H1 (cell line): ENCODE data around the gene MICALL1.

Experiments used
- CHD2 ChIP-seq: IDR thresholded peaks from 2 replicates; pipeline ENCODE4 v1.6.1; 2012; ENCODE audit warnings: low read length, improper control_type of control experiment
- EP300 ChIP-seq, 2 experiments: IDR thresholded peaks; 1 replicate in 1 of 2; 2 replicates in 1 of 2; pipeline ENCODE4 v1.6.1; 2011 to 2012; ENCODE audit warnings: low read depth in 2 of 2, low read length in 2 of 2, mild to moderate bottlenecking in 2 of 2, borderline replicate concordance in 1 of 2, inconsistent platforms in 1 of 2, moderate library complexity in 1 of 2
- EZH2 ChIP-seq: fragments of 200-600 bp; sonication (generic); IDR thresholded peaks from 2 replicates; pipeline ENCODE4 v1.7.1; 2012; ENCODE audit warnings: low read depth, mild to moderate bottlenecking, moderate library complexity, low read length, inconsistent platforms; ENCODE audit not compliant: severe bottlenecking
- GTF2F1 ChIP-seq: IDR thresholded peaks from 2 replicates; pipeline ENCODE4 v1.6.1; 2012; ENCODE audit warnings: low read depth, low read length, improper control_type of control experiment, borderline replicate concordance
- NRF1 ChIP-seq: IDR thresholded peaks from 2 replicates; pipeline ENCODE4 v1.6.1; 2011; ENCODE audit warnings: mild to moderate bottlenecking, low read depth, low read length, improper control_type of control experiment
- POLR2A ChIP-seq, 2 experiments: IDR thresholded peaks; 1 replicate in 1 of 2; 2 replicates in 1 of 2; pipeline ENCODE4 v1.6.1; 2011; ENCODE audit warnings: low read depth in 2 of 2, low read length in 2 of 2, mild to moderate bottlenecking in 2 of 2; ENCODE audit errors: control extremely low read depth in 1 of 2
- POLR2AphosphoS5 ChIP-seq: IDR thresholded peaks from 2 replicates; pipeline ENCODE4 v1.6.1; 2011; ENCODE audit warnings: low read depth, low read length
- RAD21 ChIP-seq, 2 experiments: IDR thresholded peaks in 1 of 2; conservative IDR thresholded peaks in 1 of 2; 2 replicates each; pipeline ENCODE4 v1.6.1; 2011; ENCODE audit warnings: low read depth in 2 of 2, low read length in 2 of 2, improper control_type of control experiment in 1 of 2, inconsistent platforms in 1 of 2, mild to moderate bottlenecking in 1 of 2, moderate library complexity in 1 of 2
- SAP30 ChIP-seq: fragments of 300-600 bp; sonication (generic); IDR thresholded peaks from 2 replicates; pipeline ENCODE4 v1.7.1; 2012; ENCODE audit warnings: low read length, moderate library complexity, mild to moderate bottlenecking, inconsistent platforms; ENCODE audit not compliant: insufficient read depth, insufficient replicate concordance
- SP1 ChIP-seq: IDR thresholded peaks from 2 replicates; pipeline ENCODE4 v1.6.1; 2011; ENCODE audit warnings: low read depth, low read length
- USF2 ChIP-seq: IDR thresholded peaks from 2 replicates; pipeline ENCODE4 v1.6.1; 2011; ENCODE audit warnings: low read length, improper control_type of control experiment

- TF ChIP-seq EP300 (IDR thresholded peaks at IDR 0.05; ENCODE audit: borderline replicate concordance in 1 of 2, low read depth in 2 of 2, low read length in 2 of 2) (no peak), USF2 (no peak), SAP30 (no peak), NRF1 (no peak), RAD21 (IDR thresholded peaks at IDR 0.05 in 1 of 2, conservative IDR thresholded peaks at IDR 0.05 in 1 of 2; ENCODE audit: low read depth in 2 of 2, low read length in 2 of 2) (no peak), GTF2F1 (no peak), CHD2 (no peak), POLR2A (IDR thresholded peaks at IDR 0.05; ENCODE audit: control extremely low read depth in 1 of 2, low read depth in 2 of 2, low read length in 2 of 2) (no peak), EZH2 (no peak), POLR2AphosphoS5 (no peak), SP1 (no peak)
Measured at GRCh38 chr22:37927637-37927936, 21.5 kb downstream of the MICALL1 start.
